Activated naive CD8-positive, alpha-beta T cell treated with anti-CD3 and anti-CD28 coated beads, Interleukin-2, amount 50 U/mL, for 16 hours (primary cell): ENCODE measurements around the gene ARHGEF28.

Experiments used
- DNase-seq: peaks from one replicate; pipeline ENCODE4 v3.0.0-alpha.2; 2020; ENCODE audit warnings: low read depth, low spot score

ARHGEF28 gene, protein sequence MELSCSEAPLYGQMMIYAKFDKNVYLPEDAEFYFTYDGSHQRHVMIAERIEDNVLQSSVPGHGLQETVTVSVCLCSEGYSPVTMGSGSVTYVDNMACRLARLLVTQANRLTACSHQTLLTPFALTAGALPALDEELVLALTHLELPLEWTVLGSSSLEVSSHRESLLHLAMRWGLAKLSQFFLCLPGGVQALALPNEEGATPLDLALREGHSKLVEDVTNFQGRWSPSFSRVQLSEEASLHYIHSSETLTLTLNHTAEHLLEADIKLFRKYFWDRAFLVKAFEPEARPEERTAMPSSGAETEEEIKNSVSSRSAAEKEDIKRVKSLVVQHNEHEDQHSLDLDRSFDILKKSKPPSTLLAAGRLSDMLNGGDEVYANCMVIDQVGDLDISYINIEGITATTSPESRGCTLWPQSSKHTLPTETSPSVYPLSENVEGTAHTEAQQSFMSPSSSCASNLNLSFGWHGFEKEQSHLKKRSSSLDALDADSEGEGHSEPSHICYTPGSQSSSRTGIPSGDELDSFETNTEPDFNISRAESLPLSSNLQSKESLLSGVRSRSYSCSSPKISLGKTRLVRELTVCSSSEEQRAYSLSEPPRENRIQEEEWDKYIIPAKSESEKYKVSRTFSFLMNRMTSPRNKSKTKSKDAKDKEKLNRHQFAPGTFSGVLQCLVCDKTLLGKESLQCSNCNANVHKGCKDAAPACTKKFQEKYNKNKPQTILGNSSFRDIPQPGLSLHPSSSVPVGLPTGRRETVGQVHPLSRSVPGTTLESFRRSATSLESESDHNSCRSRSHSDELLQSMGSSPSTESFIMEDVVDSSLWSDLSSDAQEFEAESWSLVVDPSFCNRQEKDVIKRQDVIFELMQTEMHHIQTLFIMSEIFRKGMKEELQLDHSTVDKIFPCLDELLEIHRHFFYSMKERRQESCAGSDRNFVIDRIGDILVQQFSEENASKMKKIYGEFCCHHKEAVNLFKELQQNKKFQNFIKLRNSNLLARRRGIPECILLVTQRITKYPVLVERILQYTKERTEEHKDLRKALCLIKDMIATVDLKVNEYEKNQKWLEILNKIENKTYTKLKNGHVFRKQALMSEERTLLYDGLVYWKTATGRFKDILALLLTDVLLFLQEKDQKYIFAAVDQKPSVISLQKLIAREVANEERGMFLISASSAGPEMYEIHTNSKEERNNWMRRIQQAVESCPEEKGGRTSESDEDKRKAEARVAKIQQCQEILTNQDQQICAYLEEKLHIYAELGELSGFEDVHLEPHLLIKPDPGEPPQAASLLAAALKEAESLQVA (N-terminal part only)

DNA sequence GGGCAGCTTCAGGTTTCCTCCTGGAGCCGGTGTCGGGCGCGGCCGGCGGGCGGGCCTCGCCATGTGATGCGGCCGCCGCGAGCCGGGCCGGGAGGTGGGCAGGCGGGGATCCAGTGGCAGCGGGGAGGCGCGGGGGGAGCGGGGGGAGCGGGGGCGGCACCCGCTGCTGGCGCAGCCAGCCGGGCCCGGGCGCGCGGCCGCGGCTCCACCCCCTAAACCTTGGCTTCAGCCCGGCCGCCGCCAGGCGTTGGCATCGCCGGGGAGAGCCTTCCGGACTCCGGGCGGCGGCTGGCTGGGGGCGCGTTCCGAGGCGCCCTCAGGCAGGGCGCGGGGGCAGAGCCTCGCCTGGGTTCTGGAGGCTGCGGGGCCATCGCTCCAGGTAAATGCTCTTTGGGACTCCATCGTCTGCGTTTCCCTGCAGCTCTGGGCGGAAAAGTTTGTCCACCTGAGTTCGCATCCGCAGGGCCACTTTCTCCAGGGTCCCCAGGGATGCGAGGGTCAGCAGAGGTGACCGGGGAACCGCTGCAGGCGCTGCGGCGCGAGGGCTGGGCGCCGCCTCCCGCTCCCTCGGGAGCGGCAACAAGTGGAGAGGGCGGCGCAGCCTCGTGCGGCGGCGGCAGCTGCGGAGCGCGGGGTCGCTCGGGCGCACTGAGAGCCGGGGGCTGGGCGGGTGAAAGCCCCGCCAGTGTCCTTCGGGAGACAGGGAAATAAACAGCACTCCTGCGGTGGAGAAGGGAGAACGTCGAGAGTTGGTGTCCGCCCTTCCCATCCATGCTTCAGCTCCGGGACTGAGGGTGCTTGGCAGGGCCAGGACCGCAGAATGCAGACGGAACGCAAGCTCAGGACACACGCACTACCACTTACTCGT is at the start of gene ARHGEF28:
Gene ARHGEF28, plus strand, starts transcription at position 253 of the 868 bp plus-strand sequence. CDS start 58,656 bp downstream, outside the sequence.
- DNase-seq = no peak

DNA sequence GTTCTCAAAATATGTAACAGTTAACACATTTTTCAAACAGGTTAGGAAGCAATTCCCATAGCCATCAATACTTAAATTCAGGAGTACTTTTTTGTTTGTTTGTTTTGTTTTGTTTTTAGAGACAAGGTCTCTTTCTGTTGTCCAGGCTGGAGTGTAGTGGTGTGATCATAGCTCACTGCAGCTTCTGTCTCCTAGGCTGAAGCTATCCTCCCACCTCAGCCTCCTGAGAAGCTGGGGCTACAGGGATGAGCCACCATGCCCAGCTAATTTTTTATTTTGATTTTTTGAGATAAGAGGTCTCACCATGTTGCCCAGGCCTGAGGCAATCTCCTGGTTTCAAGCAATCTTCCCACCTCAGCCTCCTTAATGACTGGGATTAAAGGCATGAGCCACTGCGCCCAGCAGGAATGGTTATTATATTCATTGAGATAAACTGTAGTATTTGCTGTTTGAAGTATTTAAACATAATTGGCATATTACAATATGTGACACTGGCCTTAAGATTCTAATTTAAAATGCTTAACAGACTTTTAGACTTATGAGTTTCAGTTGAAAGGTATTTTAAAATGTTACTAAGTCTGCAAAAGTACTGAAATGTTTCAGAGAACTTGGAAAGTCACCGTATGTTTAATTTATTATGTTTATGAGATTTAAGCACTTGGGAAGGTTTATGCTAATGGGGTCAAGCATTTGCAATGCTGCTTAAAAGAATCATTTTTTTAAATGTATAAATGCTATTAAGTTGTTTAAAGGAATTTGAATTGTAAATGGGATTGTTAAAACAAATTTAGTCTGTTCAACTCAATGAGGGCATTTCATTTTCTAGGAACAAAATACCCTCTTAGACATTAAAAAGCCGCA is 43.5 kb upstream of the ARHGEF28 start:
- no peak for DNase-seq

DNA sequence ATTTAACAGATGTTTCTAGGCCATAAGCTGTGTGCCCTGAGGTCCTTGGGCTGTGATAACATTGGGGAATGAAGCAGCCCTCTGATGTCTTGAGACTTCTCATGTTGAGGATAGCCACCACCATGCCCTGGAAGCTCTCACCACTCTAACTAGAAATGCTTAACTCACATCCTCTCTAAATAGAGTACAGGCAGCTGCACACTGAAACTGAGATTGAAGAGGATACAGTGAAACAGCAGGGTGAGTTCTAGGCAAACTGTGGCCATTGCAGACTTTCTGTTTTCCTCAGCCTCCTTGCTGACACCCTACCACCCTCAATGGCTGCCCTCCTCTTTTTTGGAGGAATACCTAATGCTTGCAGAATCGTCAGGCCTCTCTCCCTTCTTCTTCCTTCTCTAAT is 38.1 kb upstream of the ARHGEF28 start:
- no peak for DNase-seq

DNA sequence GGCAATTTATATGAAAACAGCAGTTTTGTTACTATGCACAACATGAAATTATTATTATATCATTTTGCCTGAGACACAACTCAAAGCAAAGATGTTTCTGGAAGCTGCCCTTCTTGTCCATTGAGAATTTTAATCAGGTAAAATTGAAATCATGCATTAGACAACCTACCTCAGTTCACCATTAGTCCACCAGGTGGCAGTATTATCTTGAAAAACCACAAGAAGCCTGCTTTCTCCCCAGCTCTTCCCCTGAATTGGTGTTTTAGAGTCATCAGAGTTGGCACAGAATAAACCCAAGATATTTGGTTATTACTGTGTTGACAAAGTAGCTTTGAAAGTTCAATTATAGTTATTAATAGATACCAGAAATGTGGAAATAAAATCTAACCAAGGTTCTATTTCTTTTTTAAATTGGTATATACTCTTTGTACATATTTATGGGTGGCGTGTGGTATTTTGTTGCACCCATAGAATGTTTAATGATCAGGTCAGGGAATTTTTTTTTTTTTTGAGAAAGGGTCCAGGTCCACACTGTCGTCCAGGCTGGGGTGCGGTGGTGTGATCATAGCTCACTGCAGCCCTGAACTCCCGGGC is 34.8 kb upstream of the ARHGEF28 start:
- no peak for DNase-seq

DNA sequence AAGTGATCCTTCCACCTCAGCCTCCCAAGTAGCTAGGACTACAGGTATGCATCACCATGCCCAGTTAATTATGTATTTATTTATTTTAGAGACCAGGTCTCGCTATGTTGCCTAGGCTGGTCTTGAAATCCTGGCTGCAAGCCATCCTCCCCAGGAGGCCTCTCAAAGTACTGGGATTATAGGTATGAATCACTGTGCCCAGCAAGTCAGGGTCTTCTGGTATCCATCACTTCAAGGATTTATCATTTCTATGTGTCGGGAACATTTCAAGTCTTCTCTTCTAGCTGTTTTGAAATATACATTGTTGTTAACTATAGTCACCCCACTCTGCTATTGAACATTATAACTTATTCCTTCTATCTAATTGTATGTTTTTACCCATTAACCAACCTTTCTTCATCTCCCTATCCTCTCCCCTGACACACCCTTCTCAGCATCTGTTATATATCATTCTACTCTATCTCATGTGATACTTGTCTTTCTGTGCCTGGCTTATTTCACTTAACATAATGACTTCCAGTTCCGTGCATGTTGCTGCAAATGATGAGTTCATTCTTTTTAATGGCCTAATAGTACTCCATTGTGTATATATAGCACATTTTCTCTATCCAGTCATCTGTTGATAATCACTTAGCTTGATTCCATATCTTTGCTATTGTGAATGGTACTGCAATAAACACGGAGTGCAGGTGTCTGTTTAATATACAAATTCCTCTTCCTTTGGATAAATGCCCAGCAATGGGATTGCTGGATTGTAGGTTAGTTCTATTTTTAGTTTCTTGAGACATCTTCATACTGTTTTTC is 34.1 kb upstream of the ARHGEF28 start:
- DNase-seq = no peak

DNA sequence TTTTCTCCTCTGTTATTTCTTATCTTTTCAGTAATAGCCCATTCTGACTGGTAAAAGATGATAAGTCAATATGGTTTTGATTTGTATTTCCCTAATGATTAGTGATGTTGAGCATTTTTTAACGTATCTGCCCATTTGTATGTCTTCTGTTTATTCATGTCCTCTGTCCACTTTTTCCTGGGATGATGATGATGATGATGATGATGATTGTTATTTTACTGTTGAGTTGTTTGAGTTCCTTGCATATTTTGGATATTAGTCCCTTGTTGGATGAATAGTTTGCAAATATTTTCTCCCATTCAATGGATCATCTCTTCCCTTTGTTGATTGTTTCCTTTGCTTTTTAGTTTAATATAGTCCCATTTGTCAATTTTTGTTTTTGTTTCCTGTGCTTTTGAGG is 33.4 kb upstream of the ARHGEF28 start:
- DNase-seq = no peak

DNA sequence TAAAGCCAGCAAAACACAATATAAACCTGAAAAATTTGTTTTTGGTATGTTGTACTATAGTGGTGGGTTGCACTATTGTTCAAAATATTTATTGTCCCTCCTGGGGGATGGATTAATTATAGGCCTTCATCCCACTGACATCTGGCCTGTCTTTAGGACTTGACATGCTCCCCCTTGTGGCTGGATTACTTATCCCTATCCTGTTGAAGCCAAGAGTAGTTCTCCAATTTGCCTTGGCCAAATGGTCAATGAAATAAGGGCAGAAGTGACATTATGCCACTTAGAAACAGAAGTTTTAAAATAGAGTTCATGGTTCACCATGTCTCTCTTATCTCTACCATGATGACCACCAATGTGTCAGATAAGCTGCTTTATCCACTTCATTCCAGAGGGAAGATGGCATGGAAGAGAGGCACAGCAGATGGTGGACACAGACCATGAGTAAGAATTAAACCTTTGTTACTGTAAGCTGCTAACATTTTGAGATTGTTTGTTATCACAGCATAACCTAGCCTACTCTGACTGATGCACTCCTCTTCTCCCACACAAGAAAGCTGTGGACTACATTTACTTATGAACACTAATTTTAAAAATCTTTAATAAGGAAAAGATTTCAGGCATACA is 29.2 kb upstream of the ARHGEF28 start:
- DNase-seq = no peak

DNA sequence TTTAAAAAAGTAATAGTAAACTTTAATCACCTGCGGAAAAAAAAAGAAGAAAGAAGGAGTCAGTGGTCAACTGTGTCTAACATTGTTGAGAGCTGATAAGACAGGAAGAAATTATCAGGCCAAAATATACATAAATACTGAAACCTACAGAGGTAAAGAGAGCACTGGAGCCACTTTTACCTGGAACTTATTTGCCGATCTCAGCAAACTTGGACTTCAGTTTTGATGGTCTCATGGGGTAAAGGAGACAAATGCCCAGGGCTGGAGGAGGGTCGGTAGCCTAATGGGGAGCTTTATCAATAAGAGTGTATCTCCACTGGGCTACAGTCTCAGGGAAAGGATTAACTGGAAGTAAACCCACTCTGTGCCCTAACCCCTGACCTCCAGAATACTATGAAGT is 26.6 kb upstream of the ARHGEF28 start:
- DNase-seq = no peak

DNA sequence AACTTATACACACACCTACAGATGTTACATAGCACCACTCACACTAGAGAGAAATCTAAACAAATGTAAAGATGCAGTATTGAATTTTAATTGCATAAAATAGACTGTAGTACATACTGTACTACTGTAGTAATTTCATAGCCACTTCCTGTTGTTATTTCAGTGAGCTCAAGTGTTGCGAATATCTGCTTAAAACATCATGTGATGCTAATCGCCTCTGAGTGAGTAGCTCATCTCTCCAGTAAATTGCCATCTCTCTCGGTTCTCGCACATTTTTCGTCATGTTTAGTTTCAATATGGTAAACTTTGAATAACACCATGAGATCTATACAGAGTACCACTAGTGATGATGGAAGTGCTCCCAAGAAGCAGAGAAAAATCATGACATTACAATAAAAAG is 22.0 kb upstream of the ARHGEF28 start:
- no peak for DNase-seq

DNA sequence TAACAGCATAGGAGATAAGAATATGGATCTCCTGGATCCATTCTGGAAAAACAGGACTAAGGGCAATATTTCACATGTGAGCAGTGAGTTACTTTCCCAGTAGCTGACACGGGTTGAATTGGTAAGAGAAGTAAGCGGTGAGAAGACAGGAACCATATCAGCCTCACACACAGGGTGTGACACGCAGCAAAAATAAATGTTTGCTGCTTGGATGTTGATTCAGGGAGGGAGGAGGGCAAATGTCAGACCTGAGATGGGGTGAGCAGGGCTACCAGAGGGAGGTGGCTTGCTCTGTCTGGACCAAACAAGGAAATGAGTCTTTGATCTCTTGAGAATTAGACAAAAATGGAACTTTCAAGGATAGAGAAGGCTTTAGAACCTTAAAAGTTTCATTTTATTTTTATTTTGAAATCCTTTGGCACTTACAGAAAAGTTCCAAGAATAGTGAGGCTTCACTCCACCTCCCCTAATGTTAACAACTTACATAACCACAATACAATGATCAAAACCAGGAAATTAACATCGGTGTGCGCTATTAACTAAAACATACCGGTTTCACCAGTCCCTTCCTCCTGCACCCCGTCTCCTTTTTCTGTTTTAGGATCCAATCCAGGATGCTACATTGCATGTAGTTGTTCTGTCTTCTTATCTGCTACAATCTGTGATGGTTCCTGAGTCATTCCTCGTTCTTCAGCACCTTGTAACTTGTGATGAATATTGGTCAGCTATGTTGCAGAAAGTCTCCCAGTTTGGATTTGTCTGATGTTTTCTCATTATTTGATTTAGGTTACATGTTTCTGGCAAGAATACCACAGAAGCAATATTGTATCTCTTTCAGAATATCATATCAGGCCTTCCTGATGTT is 20.5 kb upstream of the ARHGEF28 start:
- DNase-seq = no peak

DNA sequence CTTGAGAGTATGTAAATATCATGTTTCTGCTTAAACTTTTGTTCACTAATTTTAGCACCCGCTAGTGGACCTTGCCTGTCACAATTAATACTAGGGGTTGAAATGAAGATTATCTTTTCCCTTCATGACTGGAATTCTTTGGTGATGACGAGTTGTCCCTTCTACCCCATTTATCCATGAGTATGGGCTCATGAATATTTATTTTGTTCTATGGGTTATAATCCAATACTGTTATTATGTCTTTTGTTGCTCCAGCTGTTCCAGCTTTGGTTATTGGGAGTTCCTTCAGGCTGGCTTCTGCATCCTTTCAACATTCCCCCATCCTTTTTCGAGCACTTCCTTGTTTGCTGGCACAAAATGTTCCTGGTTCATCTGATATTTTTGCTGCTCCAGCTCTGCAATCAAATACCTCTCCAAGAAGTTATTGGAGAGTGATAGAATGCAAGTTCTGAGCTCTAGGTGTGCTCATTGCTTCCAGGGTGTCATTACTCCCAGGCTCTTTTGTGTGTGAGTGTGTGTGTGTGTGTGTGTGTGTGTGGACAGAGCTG is 19.7 kb upstream of the ARHGEF28 start:
- no peak for DNase-seq

DNA sequence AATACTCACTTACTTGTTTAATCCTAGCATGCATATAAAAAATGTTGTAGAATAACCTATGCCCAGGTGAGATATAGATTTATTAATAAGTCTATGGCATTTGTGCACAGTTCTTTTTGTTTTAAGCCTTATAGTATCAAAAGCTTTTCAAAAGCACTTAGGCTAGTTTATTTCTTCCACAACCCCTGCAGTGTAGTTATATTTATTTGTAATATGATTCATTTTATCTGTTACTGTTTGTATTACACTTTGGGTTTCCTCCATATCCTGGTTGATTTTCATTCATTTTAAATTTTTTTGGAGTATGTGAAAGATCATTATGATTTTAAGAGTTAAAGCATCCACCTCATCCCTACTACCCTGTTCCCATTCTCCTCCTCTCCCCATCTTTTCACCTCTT is 18.8 kb upstream of the ARHGEF28 start:
- DNase-seq = no peak

DNA sequence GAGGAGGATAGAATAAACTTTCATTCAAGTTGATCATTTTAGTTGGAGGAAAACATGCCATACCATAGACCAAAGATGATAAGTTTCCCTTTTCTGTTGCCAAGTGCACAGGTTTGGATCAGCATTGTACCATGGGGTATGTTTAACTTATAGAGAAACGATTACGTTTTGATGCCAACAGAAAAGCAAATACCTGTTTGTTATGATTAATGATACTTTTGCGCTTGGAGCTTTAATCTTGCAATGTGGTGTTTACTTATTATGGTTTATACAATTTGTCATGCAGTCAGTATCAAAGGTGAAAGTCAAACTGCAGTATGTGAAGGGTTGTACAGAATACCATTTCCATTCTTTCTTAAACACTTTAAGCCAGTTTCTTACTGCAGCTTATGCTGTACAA is 13.2 kb upstream of the ARHGEF28 start:
- DNase-seq = no peak

DNA sequence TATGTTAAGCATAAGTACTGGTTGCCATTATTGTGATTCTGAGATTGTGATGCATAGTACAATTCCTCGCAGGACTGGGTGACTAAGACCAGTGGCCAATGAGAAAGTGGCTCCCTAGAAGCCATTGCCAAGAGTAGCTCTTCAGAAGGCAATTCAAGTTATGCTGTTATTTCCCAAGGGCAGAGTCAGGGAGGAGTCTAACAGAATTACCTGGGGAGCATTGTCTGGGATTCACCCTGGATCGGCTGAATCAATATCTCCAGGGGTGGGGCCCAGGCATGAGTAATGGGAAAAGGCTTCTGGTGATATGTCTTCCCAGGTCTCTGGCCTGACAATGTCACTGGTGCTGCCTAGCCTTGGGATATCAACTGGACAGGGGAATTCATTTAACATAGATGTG is 10.9 kb upstream of the ARHGEF28 start:
- DNase-seq = no peak

DNA sequence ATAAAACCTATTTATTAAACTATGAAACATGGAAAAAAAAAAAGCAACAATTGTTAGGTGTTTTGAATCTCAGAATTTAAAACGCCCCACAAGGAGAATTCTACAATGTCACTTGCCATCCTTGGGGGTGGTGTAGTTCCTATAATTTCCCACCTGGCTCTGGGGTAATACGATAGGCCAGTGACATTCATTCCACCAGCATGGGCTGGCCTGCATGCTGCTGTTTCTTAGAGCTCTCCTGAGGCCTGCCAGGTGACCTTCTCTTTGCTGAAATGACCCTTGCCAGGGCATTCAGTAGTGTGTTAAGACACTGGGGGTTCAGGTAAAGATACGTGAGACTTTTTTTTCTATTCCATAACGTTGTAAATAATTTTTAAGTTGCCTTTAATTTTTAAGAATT is 10.0 kb upstream of the ARHGEF28 start:
- DNase-seq = no peak

DNA sequence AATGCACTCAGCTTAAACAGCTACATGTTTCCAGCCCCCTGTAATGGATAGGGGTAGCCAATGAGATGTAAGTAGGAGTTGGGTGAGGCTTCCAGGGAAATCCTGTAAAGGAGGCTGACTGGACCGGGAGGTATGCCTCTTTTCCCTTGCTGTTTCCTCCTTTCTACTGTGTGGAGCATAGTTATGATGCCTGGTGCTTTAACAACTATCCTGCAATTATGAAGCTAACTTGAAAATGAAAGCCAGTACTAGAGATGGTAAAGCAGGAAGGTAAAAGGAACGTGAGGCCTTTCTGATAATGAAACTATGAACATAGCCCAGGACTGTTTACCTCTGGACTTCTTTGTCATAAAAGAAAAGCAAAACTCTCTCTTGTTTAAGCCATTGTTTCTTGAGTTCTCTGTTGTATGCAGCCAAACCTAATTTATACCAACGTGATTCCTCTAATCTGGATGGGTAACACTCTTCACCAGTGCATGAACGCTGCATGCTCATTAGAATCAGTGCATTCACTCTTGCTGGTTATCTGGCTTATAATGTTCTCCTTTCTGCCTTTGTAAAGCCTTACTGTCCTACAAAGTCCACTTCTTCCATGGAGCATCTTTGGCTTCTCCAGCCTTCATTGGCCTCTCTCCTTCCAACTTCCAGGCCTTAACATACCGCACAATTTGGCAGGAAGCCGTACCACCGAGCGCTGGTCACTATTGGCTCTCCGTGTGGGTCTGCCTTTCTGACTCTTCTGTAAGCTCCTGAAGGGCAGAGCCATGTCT is 8.3 kb upstream of the ARHGEF28 start:
- no peak for DNase-seq
